Testis (tissue), 2 donors: Measurements from ENCODE around the gene GPATCH2.

Experiments
- CTCF ChIP-seq, 3 experiments: fragments of 450-650 bp in 2 of 3; fragments of 200-600 bp in 1 of 3; sonication (generic) in 1 of 3; IDR thresholded peaks; one replicate each; pipeline ENCODE4 v1.5.1; 2016 to 2019; ENCODE audit warnings: antibody characterized with exemption in 3 of 3, mild to moderate bottlenecking in 2 of 3, moderate library complexity in 1 of 3
- POLR2A ChIP-seq: fragments of 450-650 bp; IDR thresholded peaks from one replicate; pipeline ENCODE4 v1.6.1; 2017; ENCODE audit warnings: antibody characterized with exemption, mild to moderate bottlenecking, moderate library complexity

GRCh38 chr1:217562229-217562878, 68.5 kb downstream of the GPATCH2 start:
- TF ChIP-seq CTCF (IDR thresholded peaks at IDR 0.05) (no peak), POLR2A (no peak)
